H1 (cell line): Measurements from ENCODE around the gene GPT2. TPM values are rescaled to one million over a fixed set of nuclear protein-coding genes. Genes with fewer than 3 reads are reported as not detected.

ENCODE experiments used
- ATF2 ChIP-seq: IDR thresholded peaks from 2 replicates; pipeline ENCODE4 v1.6.1; 2012; ENCODE audit warnings: low read length, inconsistent platforms
- ATF3 ChIP-seq: IDR thresholded peaks from 2 replicates; pipeline ENCODE4 v1.6.1; 2011; ENCODE audit warnings: low read depth, mild to moderate bottlenecking, low read length; ENCODE audit not compliant: insufficient read depth
- CHD7 ChIP-seq: fragments of 300-600 bp; sonication (generic); IDR thresholded peaks from 2 replicates; pipeline ENCODE4 v1.7.1; 2012; ENCODE audit warnings: low read length, moderate library complexity, mild to moderate bottlenecking, inconsistent platforms; ENCODE audit not compliant: insufficient replicate concordance
- EZH2 ChIP-seq: fragments of 200-600 bp; sonication (generic); IDR thresholded peaks from 2 replicates; pipeline ENCODE4 v1.7.1; 2012; ENCODE audit warnings: low read depth, mild to moderate bottlenecking, moderate library complexity, low read length, inconsistent platforms; ENCODE audit not compliant: severe bottlenecking
- HDAC2 ChIP-seq, 2 experiments: fragments of 300-600 bp in 1 of 2; sonication (generic) in 1 of 2; IDR thresholded peaks; 2 replicates each; pipeline ENCODE4 v1.6.1; 2011 to 2012; ENCODE audit warnings: low read depth in 2 of 2, low read length in 2 of 2, mild to moderate bottlenecking in 2 of 2, moderate library complexity in 2 of 2, borderline replicate concordance in 1 of 2, inconsistent platforms in 1 of 2
- HDAC6 ChIP-seq: IDR thresholded peaks from one replicate; pipeline ENCODE4 v1.7.1; 2012; ENCODE audit warnings: low read depth, mild to moderate bottlenecking, inconsistent platforms, low read length, moderate library complexity
- SIX5 ChIP-seq: IDR thresholded peaks from 2 replicates; pipeline ENCODE4 v1.6.1; 2011; ENCODE audit warnings: mild to moderate bottlenecking, low read depth, low read length
- SP4 ChIP-seq: IDR thresholded peaks from 2 replicates; pipeline ENCODE4 v1.6.1; 2012; ENCODE audit warnings: low read length, inconsistent platforms
- polyA plus RNA-seq, 7 experiments: library from polyadenylated mRNA; depleted of rRNA in 3 of 7; stranded (reverse) in 5 of 7; unstranded in 2 of 7; fragments of >200 nt in 5 of 7; fragments of 200-250 nt in 2 of 7; gene quantifications; 1 replicate in 5 of 7; 2 replicates in 1 of 7; 4 replicates in 1 of 7; pipeline versions ENCODE4 v1.2.1 to v1.2.3, GENCODE V29; 2011 to 2013; ENCODE audit warnings: missing spikeins in 2 of 7, mixed read lengths in 2 of 7
- total RNA-seq: library from RNA; stranded (reverse); fragmentation: NEBNext Ultra II Directional; extraction: Animal tissue kit (Norgen Biotek cat#: 25700); gene quantifications from 2 replicates; pipeline ENCODE4 v1.2.1, GENCODE V29; 2021

GPT2 gene
- total and polyA plus RNA-seq, 2 of the 8 experiments (the other 6 are each of a cell fraction or from before 2014, with no cell fraction given): 71.6 to 94.1 TPM

GRCh38 chr16:46859719-46860152 is 24.4 kb upstream of the GPT2 start (continued):
- TF ChIP-seq CHD7: no peak
- no peak for TF ChIP-seq SP4
- no peak for TF ChIP-seq EZH2
- TF ChIP-seq ATF3: no peak
- no peak for TF ChIP-seq HDAC6
- TF ChIP-seq HDAC2 (IDR thresholded peaks at IDR 0.05; ENCODE audit: borderline replicate concordance in 1 of 2, low read depth in 2 of 2, low read length in 2 of 2): no peak
- TF ChIP-seq SIX5: no peak
- TF ChIP-seq ATF2: no peak
